ENCODE measurements around the gene ICAM5. TPM values are rescaled to one million over a fixed set of nuclear protein-coding genes. Genes with fewer than 3 reads are reported as not detected.

Gene ICAM5
- total RNA-seq, 1 experiment from 2014 or later = 2.0 TPM

DNA sequence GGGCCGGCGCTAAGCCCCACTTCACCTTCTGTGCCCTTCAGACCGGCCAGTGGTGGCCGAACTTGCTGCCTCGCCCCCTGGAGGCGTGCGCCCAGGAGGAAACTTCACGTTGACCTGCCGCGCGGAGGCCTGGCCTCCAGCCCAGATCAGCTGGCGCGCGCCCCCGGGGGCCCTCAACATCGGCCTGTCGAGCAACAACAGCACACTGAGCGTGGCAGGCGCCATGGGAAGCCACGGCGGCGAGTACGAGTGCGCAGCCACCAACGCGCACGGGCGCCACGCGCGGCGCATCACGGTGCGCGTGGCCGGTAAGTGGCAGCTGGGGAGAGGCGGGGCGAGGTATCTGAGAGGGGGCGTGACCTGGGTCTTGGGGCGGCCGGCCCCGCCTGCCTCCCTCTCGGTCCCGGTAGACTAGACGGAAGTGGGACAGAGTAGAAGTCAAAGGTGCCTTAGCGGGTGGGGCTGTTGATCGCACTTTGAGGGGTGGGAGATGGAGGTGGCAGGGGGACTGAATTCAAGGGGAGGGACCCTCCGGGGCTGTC, 5.6 kb downstream of the ICAM5 start:
- Histone ChIP-seq H3K79me2 (ENCODE audit: low read length) (no peaks in the 10 kb centered on the region), H3K4me2 (ENCODE audit: low read length) (peak overlapping the region; percentile 8; the same call in 1 of the 2 replicates), H3K9me2 (replicated peaks; ENCODE audit: low read length) (no peaks in the 10 kb centered on the region), H3K36me3 (ENCODE audit: low read depth, low read length) (no peaks in the 10 kb centered on the region), H3K27me3 (ENCODE audit: low read length) (peaks cover 16% of the 10 kb centered on the region; the same call in 1 of the 2 replicates), H3K27ac (ENCODE audit: low read length) (no peak overlapping the region), H4K20me1 (ENCODE audit: low read length) (no peaks in the 10 kb centered on the region), H3K9me3 (ENCODE audit: low read length) (no peaks in the 10 kb centered on the region), H3F3A (ENCODE audit: low read length, unreplicated experiment) (no peaks in the 10 kb centered on the region), H3K4me3 (ENCODE audit: low read length) (no peak overlapping the region), H3K9ac (ENCODE audit: low read length) (no peak overlapping the region), H2AFZ (ENCODE audit: low read length) (no peak overlapping the region), H3K4me1 (ENCODE audit: insufficient read depth, low read length) (peaks cover 15% of the 10 kb centered on the region)
- ATAC-seq (no peak), DNase-seq (no peak)
- CTCF ChIA-PET = no interaction called here
- no TSS peak for BruUV-seq (replicated peaks)
- intact Hi-C loops (cut with micrococcal nuclease) = no loop called here
- POLR2A ChIA-PET (ENCODE audit: unreplicated experiment) = no interaction called here
- TF ChIP-seq, protein P1, sequence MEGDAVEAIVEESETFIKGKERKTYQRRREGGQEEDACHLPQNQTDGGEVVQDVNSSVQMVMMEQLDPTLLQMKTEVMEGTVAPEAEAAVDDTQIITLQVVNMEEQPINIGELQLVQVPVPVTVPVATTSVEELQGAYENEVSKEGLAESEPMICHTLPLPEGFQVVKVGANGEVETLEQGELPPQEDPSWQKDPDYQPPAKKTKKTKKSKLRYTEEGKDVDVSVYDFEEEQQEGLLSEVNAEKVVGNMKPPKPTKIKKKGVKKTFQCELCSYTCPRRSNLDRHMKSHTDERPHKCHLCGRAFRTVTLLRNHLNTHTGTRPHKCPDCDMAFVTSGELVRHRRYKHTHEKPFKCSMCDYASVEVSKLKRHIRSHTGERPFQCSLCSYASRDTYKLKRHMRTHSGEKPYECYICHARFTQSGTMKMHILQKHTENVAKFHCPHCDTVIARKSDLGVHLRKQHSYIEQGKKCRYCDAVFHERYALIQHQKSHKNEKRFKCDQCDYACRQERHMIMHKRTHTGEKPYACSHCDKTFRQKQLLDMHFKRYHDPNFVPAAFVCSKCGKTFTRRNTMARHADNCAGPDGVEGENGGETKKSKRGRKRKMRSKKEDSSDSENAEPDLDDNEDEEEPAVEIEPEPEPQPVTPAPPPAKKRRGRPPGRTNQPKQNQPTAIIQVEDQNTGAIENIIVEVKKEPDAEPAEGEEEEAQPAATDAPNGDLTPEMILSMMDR (conservative IDR thresholded peaks at IDR 0.05; ENCODE audit: low read depth, low read length) = 0 out of 2 replicates have a peak, but pooled peaks have one; percentile 16
- no peak for TF ChIP-seq EZH2 (IDR thresholded peaks at IDR 0.05; ENCODE audit: low read length, unreplicated experiment)

DNA sequence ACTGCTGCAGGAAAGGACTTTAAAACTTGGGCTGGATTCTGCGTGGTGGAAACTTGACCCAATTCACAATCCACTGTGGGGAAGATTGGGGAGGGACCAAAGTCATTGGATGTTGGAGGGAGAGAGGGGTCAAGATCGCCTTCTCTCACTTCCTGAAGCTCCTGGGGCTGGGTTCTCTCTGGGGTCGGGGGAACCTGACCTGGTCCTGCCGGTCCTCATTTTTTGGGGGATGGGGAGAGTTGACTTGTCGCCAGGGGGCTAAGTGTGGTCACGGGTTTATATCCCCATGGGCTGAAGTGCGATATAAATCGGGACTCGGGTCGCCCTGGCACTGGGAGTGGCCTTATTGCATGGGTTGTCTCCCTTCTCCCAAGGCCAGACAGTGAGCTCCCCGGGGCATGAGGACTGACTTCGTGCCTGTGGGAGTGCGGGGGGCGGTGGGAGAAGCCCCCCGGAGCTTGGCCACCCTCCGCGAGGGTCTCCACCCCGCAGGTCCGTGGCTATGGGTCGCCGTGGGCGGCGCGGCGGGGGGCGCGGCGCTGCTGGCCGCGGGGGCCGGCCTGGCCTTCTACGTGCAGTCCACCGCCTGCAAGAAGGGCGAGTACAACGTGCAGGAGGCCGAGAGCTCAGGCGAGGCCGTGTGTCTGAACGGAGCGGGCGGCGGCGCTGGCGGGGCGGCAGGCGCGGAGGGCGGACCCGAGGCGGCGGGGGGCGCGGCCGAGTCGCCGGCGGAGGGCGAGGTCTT, 6.3 kb downstream of the ICAM5 start:
- no peaks in the 10 kb centered on the region for H3F3A ChIP-seq (ENCODE audit: low read length, unreplicated experiment)

More for the DNA sequence above, 6.3 kb downstream of the ICAM5 start:
- TF ChIP-seq EZH2phosphoT487 (IDR thresholded peaks at IDR 0.05; ENCODE audit: borderline replicate concordance, low read length) (no peak), EZH2 (IDR thresholded peaks at IDR 0.05; ENCODE audit: low read length, unreplicated experiment) (no peak)
- TF ChIP-seq, protein P1 (conservative IDR thresholded peaks at IDR 0.05; ENCODE audit: low read depth, low read length) = no peak
- no peak overlapping the region for H3K4me3 ChIP-seq (ENCODE audit: low read length)
- BruUV-seq (replicated peaks) = no TSS peak
- no peak overlapping the region for H3K27ac ChIP-seq (ENCODE audit: low read length)
- no peaks in the 10 kb centered on the region for H3K9me2 ChIP-seq (replicated peaks; ENCODE audit: low read length)
- H3K79me2 ChIP-seq (ENCODE audit: low read length) = no peaks in the 10 kb centered on the region
- H2AFZ ChIP-seq (ENCODE audit: low read length) = no peak overlapping the region
- intact Hi-C loops (cut with micrococcal nuclease) = no loop called here
- H3K9me3 ChIP-seq (ENCODE audit: low read length) = no peaks in the 10 kb centered on the region
- peaks cover 9% of the 10 kb centered on the region; the same call in 1 of the 2 replicates for H3K27me3 ChIP-seq (ENCODE audit: low read length)
- DNase-seq (no peak), ATAC-seq (no peak)
- CTCF ChIA-PET = no interaction called here
- POLR2A ChIA-PET (ENCODE audit: unreplicated experiment) = no interaction called here
- no peak overlapping the region for H3K4me2 ChIP-seq (ENCODE audit: low read length)
- no peaks in the 10 kb centered on the region for H3K36me3 ChIP-seq (ENCODE audit: low read depth, low read length)
- H3K4me1 ChIP-seq (ENCODE audit: insufficient read depth, low read length) = peaks cover 8% of the 10 kb centered on the region
- H4K20me1 ChIP-seq (ENCODE audit: low read length) = no peaks in the 10 kb centered on the region
- H3K9ac ChIP-seq (ENCODE audit: low read length) = no peak overlapping the region

Data from PC-3 (cell line).